HepG2 (cell line): ENCODE data around the gene ZFTA. TPM values are rescaled to one million over a fixed set of nuclear protein-coding genes. Genes with fewer than 3 reads are reported as not detected.

Source experiments
- CCDC6 ChIP-seq: sonication (generic); formaldehyde crosslinking; IDR thresholded peaks from 2 replicates; pipeline ENCODE4 v1.8.1; 2022; ENCODE audit warnings: mild to moderate bottlenecking, missing genetic modification reagents, moderate library complexity
- CEBPG ChIP-seq: IDR thresholded peaks from 2 replicates; pipeline ENCODE4 v1.6.1; 2016
- DZIP1 ChIP-seq: sonication (generic); formaldehyde crosslinking; IDR thresholded peaks from 2 replicates; pipeline ENCODE4 v1.5.0; 2020; ENCODE audit warnings: mild to moderate bottlenecking, missing genetic modification reagents
- HIVEP1 ChIP-seq: sonication (generic); formaldehyde crosslinking; IDR thresholded peaks from 2 replicates; pipeline ENCODE4 v1.4.0; 2020; ENCODE audit warnings: mild to moderate bottlenecking, missing genetic modification reagents
- KDM5A ChIP-seq: fragments of 200-600 bp; sonication (generic); IDR thresholded peaks from 2 replicates; pipeline ENCODE4 v1.7.0; 2018; ENCODE audit warnings: antibody characterized with exemption, mild to moderate bottlenecking, low read length, borderline replicate concordance
- NCOR1 ChIP-seq: fragments of 200-600 bp; sonication (generic); IDR thresholded peaks from 2 replicates; pipeline ENCODE4 v1.7.0; 2017; ENCODE audit warnings: antibody characterized with exemption, low read length, borderline replicate concordance
- PRDM15 ChIP-seq: sonication (generic); formaldehyde crosslinking; IDR thresholded peaks from 2 replicates; pipeline ENCODE4 v1.4.0; 2020; ENCODE audit warnings: missing genetic modification reagents
- REXO4 ChIP-seq: sonication (generic); formaldehyde crosslinking; IDR thresholded peaks from 2 replicates; pipeline ENCODE4 v1.8.0; 2022; ENCODE audit warnings: missing genetic modification reagents, mild to moderate bottlenecking, borderline replicate concordance
- ZFP82 ChIP-seq: sonication (generic); formaldehyde crosslinking; IDR thresholded peaks from 2 replicates; pipeline ENCODE4 v1.5.1; 2020; ENCODE audit warnings: mild to moderate bottlenecking, missing genetic modification reagents, borderline replicate concordance
- ZNF235 ChIP-seq: sonication (generic); formaldehyde crosslinking; IDR thresholded peaks from 2 replicates; pipeline ENCODE4 v1.8.1; 2023; ENCODE audit warnings: mild to moderate bottlenecking, missing genetic modification reagents, borderline replicate concordance
- ZNF850 ChIP-seq: sonication (generic); formaldehyde crosslinking; conservative IDR thresholded peaks from 2 replicates; pipeline ENCODE4 v1.9.0; 2021; ENCODE audit warnings: mild to moderate bottlenecking, missing genetic modification reagents
- polyA plus RNA-seq, 8 experiments: library from polyadenylated mRNA; depleted of rRNA in 3 of 8; stranded (reverse) in 7 of 8; unstranded in 1 of 8; fragments of >200 nt; fragmentation: Illumina TruSeq in 4 of 8; extraction: Trizol in 4 of 8; gene quantifications; 2 replicates each; pipeline versions ENCODE4 v1.2.1 to v1.2.3, GENCODE V29; 2011 to 2016; ENCODE audit warnings: low read depth in 4 of 8, missing spikeins in 1 of 8, mixed read lengths in 1 of 8; ENCODE audit not compliant: insufficient read depth in 1 of 8
- total RNA-seq, 5 experiments: library from RNA; depleted of rRNA; stranded (reverse); fragments of >200 nt; fragmentation: Illumina TruSeq; extraction: Trizol; gene quantifications; 2 replicates each; pipeline ENCODE4 v1.2.3, GENCODE V29; 2016; ENCODE audit warnings: low read depth in 1 of 5
- TF ChIP-seq, protein P1 (sequence below): sonication (generic); formaldehyde crosslinking; IDR thresholded peaks from 2 replicates; pipeline ENCODE4 v1.9.0; 2021; ENCODE audit warnings: missing genetic modification reagents, mild to moderate bottlenecking, borderline replicate concordance
- TF ChIP-seq, protein P2 (sequence below): sonication (generic); formaldehyde crosslinking; IDR thresholded peaks from 2 replicates; pipeline ENCODE4 v1.5.0; 2020; ENCODE audit warnings: mild to moderate bottlenecking, missing genetic modification reagents, borderline replicate concordance
- TF ChIP-seq, protein P3 (sequence below): sonication (generic); formaldehyde crosslinking; conservative IDR thresholded peaks from 2 replicates; pipeline ENCODE4 v1.4.0; 2020; ENCODE audit warnings: mild to moderate bottlenecking, missing genetic modification reagents, moderate library complexity

ZFTA gene
- total and polyA plus RNA-seq, 2 of the 13 experiments (the other 11 are each of a cell fraction or from before 2014, with no cell fraction given) = 3.9 to 10.4 TPM

- TF ChIP-seq, protein P1, sequence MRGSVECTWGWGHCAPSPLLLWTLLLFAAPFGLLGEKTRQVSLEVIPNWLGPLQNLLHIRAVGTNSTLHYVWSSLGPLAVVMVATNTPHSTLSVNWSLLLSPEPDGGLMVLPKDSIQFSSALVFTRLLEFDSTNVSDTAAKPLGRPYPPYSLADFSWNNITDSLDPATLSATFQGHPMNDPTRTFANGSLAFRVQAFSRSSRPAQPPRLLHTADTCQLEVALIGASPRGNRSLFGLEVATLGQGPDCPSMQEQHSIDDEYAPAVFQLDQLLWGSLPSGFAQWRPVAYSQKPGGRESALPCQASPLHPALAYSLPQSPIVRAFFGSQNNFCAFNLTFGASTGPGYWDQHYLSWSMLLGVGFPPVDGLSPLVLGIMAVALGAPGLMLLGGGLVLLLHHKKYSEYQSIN (CRISPR knock-in tag) = no peak
- TF ChIP-seq DZIP1 (no peak), REXO4 (CRISPR knock-in tag) (no peak), ZNF850 (CRISPR knock-in tag) (no peak), PRDM15 (CRISPR knock-in tag) (0 out of 2 replicates have a peak, but pooled peaks have one; percentile 38), HIVEP1 (CRISPR knock-in tag) (no peak), ZFP82 (CRISPR knock-in tag) (no peak), CEBPG (CRISPR knock-in tag) (no peak), ZNF235 (CRISPR knock-in tag) (no peak), CCDC6 (CRISPR knock-in tag) (0 out of 2 replicates have a peak, but pooled peaks have one; percentile 26), NCOR1 (0 out of 2 replicates have a peak, but pooled peaks have one; percentile 35), KDM5A (no peak)
- TF ChIP-seq, protein P2, sequence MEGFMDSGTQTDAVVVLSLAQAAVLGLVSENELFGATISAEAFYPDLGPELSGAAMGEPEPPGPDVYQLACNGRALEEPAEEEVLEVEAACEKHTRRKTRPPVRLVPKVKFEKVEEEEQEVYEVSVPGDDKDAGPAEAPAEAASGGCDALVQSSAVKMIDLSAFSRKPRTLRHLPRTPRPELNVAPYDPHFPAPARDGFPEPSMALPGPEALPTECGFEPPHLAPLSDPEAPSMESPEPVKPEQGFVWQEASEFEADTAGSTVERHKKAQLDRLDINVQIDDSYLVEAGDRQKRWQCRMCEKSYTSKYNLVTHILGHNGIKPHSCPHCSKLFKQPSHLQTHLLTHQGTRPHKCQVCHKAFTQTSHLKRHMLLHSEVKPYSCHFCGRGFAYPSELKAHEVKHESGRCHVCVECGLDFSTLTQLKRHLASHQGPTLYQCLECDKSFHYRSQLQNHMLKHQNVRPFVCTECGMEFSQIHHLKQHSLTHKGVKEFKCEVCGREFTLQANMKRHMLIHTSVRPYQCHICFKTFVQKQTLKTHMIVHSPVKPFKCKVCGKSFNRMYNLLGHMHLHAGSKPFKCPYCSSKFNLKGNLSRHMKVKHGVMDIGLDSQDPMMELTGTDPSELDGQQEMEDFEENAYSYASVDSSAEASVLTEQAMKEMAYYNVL = no peak
- TF ChIP-seq, protein P3, sequence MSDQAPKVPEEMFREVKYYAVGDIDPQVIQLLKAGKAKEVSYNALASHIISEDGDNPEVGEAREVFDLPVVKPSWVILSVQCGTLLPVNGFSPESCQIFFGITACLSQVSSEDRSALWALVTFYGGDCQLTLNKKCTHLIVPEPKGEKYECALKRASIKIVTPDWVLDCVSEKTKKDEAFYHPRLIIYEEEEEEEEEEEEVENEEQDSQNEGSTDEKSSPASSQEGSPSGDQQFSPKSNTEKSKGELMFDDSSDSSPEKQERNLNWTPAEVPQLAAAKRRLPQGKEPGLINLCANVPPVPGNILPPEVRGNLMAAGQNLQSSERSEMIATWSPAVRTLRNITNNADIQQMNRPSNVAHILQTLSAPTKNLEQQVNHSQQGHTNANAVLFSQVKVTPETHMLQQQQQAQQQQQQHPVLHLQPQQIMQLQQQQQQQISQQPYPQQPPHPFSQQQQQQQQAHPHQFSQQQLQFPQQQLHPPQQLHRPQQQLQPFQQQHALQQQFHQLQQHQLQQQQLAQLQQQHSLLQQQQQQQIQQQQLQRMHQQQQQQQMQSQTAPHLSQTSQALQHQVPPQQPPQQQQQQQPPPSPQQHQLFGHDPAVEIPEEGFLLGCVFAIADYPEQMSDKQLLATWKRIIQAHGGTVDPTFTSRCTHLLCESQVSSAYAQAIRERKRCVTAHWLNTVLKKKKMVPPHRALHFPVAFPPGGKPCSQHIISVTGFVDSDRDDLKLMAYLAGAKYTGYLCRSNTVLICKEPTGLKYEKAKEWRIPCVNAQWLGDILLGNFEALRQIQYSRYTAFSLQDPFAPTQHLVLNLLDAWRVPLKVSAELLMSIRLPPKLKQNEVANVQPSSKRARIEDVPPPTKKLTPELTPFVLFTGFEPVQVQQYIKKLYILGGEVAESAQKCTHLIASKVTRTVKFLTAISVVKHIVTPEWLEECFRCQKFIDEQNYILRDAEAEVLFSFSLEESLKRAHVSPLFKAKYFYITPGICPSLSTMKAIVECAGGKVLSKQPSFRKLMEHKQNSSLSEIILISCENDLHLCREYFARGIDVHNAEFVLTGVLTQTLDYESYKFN (CRISPR knock-in tag) = peak; percentile 47
Measured at GRCh38 chr11:63767565-63768236, 874 bp downstream of the ZFTA start (continued).
